H9 (cell line): ENCODE measurements around the gene USP20. TPM values are rescaled to one million over a fixed set of nuclear protein-coding genes. Genes with fewer than 3 reads are reported as not detected.

Experiments
- DNase-seq: peaks from one replicate; pipeline ENCODE4 v3.0.0-alpha.2; 2017
- H2AFZ ChIP-seq: one replicate; pipeline ENCODE4 v1.6.1; 2013; ENCODE audit warnings: mild to moderate bottlenecking, low read length, control low read depth, moderate library complexity
- H2AK5ac ChIP-seq: 2 replicates; pipeline ENCODE4 v1.6.1; 2013; ENCODE audit warnings: low read length, control low read depth, mixed read lengths; ENCODE audit not compliant: insufficient read length
- H2BK120ac ChIP-seq: one replicate; pipeline ENCODE4 v1.6.1; 2013; ENCODE audit warnings: low read depth, mild to moderate bottlenecking, low read length, control low read depth, inconsistent platforms; ENCODE audit not compliant: poor library complexity, severe bottlenecking
- H2BK12ac ChIP-seq: 2 replicates; pipeline ENCODE4 v1.6.1; 2013; ENCODE audit warnings: low read length, control low read depth, mixed read lengths, low read depth; ENCODE audit not compliant: insufficient read length
- H2BK15ac ChIP-seq: 2 replicates; pipeline ENCODE4 v1.6.1; 2013; ENCODE audit warnings: low read depth, low read length, control low read depth
- H2BK20ac ChIP-seq: one replicate; pipeline ENCODE4 v1.6.1; 2013; ENCODE audit warnings: low read depth, mild to moderate bottlenecking, low read length, control low read depth, inconsistent platforms; ENCODE audit not compliant: poor library complexity, severe bottlenecking
- H2BK5ac ChIP-seq: 2 replicates; pipeline ENCODE4 v1.6.1; 2013; ENCODE audit warnings: low read length, control low read depth, mixed read lengths; ENCODE audit not compliant: insufficient read length
- H3K14ac ChIP-seq: 2 replicates; pipeline ENCODE4 v1.6.1; 2013; ENCODE audit warnings: low read length, control low read depth; ENCODE audit not compliant: insufficient read depth
- H3K18ac ChIP-seq: 2 replicates; pipeline ENCODE4 v1.6.1; 2013; ENCODE audit warnings: low read depth, mild to moderate bottlenecking, mixed read lengths, low read length, control low read depth; ENCODE audit not compliant: insufficient read length
- H3K23ac ChIP-seq: 2 replicates; pipeline ENCODE4 v1.6.1; 2013; ENCODE audit warnings: low read length, control low read depth, mixed read lengths, low read depth; ENCODE audit not compliant: insufficient read length
- H3K23me2 ChIP-seq: 2 replicates; pipeline ENCODE4 v1.6.1; 2013; ENCODE audit warnings: low read depth, mild to moderate bottlenecking, mixed read lengths, low read length, control low read depth; ENCODE audit not compliant: insufficient read length, poor library complexity, severe bottlenecking
- H3K27ac ChIP-seq: 2 replicates; pipeline ENCODE4 v1.5.1; 2013; ENCODE audit warnings: low read length, control low read depth, mixed read lengths, low read depth; ENCODE audit not compliant: insufficient read length
- H3K27me3 ChIP-seq: 2 replicates; pipeline ENCODE4 v1.6.1; 2013; ENCODE audit warnings: low read length, control low read depth, inconsistent platforms; ENCODE audit not compliant: insufficient read depth
- H3K4ac ChIP-seq: 2 replicates; pipeline ENCODE4 v1.6.1; 2013; ENCODE audit warnings: low read depth, mild to moderate bottlenecking, control low read depth, inconsistent platforms, low read length, moderate library complexity
- H3K4me1 ChIP-seq: 2 replicates; pipeline ENCODE4 v1.6.1; 2013; ENCODE audit warnings: low read length, control low read depth, inconsistent platforms; ENCODE audit not compliant: insufficient read depth
- H3K4me2 ChIP-seq: 2 replicates; pipeline ENCODE4 v1.6.1; 2013; ENCODE audit warnings: low read length, control low read depth, mixed read lengths; ENCODE audit not compliant: insufficient read length, insufficient read depth
- H3K56ac ChIP-seq: 2 replicates; pipeline ENCODE4 v1.6.1; 2013; ENCODE audit warnings: low read depth, mild to moderate bottlenecking, mixed read lengths, low read length, control low read depth; ENCODE audit not compliant: insufficient read length
- H3K79me1 ChIP-seq: 2 replicates; pipeline ENCODE4 v1.6.1; 2013; ENCODE audit warnings: low read depth, mild to moderate bottlenecking, moderate library complexity, low read length, control low read depth, inconsistent platforms; ENCODE audit not compliant: insufficient read depth, poor library complexity, severe bottlenecking
- H3K79me2 ChIP-seq: 2 replicates; pipeline ENCODE4 v1.6.1; 2013; ENCODE audit warnings: low read length, control low read depth, inconsistent platforms; ENCODE audit not compliant: insufficient read depth
- H3K9ac ChIP-seq: 2 replicates; pipeline ENCODE4 v1.6.1; 2013; ENCODE audit warnings: low read length, control low read depth, mixed read lengths; ENCODE audit not compliant: insufficient read length; ENCODE audit errors: extremely low read depth
- H3K9me3 ChIP-seq: one replicate; pipeline ENCODE4 v1.6.1; 2013; ENCODE audit warnings: low read depth, low read length, inconsistent platforms; ENCODE audit not compliant: control insufficient read depth
- H3T11ph ChIP-seq: one replicate; pipeline ENCODE4 v1.6.1; 2013; ENCODE audit warnings: mild to moderate bottlenecking, low read length, control low read depth, inconsistent platforms
- H4K20me1 ChIP-seq: one replicate; pipeline ENCODE4 v1.6.1; 2013; ENCODE audit not compliant: control insufficient read depth, insufficient read length, insufficient read depth
- H4K5ac ChIP-seq: 2 replicates; pipeline ENCODE4 v1.6.1; 2013; ENCODE audit warnings: low read depth, mild to moderate bottlenecking, mixed read lengths, low read length, control low read depth; ENCODE audit not compliant: insufficient read length
- H4K8ac ChIP-seq: replicated peaks from 2 replicates; pipeline ENCODE4 v1.6.1; 2013; ENCODE audit warnings: low read length, control low read depth, mixed read lengths, low read depth; ENCODE audit not compliant: insufficient read length
- H4K91ac ChIP-seq: 2 replicates; pipeline ENCODE4 v1.6.1; 2013; ENCODE audit warnings: low read depth, mild to moderate bottlenecking, moderate library complexity, mixed read lengths, low read length, control low read depth; ENCODE audit not compliant: insufficient read length
- H3K27ac Mint-ChIP-seq, 3 experiments: 2 replicates in 2 of 3; 3 replicates in 1 of 3; pipeline ENCODE4 v1.8.0; 2020 to 2021; ENCODE audit warnings: mixed read lengths in 3 of 3, mild to moderate bottlenecking in 1 of 3, moderate library complexity in 1 of 3
- H3K27me3 Mint-ChIP-seq: 2 replicates; pipeline ENCODE4 v1.8.0; 2021; ENCODE audit warnings: low read depth, mild to moderate bottlenecking, moderate library complexity, mixed read lengths
- H3K36me3 Mint-ChIP-seq, 3 experiments: 2 replicates in 2 of 3; 3 replicates in 1 of 3; pipeline ENCODE4 v1.8.0; 2020 to 2021; ENCODE audit warnings: low read depth in 3 of 3, mixed read lengths in 3 of 3; ENCODE audit not compliant: insufficient read depth in 1 of 3
- H3K4me1 Mint-ChIP-seq, 2 experiments: 2 replicates each; pipeline ENCODE4 v1.8.0; 2020; ENCODE audit warnings: mixed read lengths in 2 of 2
- H3K4me3 Mint-ChIP-seq, 2 experiments: 2 replicates in 1 of 2; 3 replicates in 1 of 2; pipeline ENCODE4 v1.8.0; 2020 to 2021; ENCODE audit warnings: mild to moderate bottlenecking in 2 of 2, mixed read lengths in 2 of 2, moderate library complexity in 1 of 2
- H3K9me3 Mint-ChIP-seq, 2 experiments: 2 replicates in 1 of 2; 3 replicates in 1 of 2; pipeline ENCODE4 v1.8.0; 2020; ENCODE audit warnings: mild to moderate bottlenecking in 2 of 2, mixed read lengths in 2 of 2, moderate library complexity in 1 of 2
- whole genome bisulfite sequencing: extraction: QIAGEN DNeasy Blood & Tissue Kit; methylation state at CpG from one replicate; pipeline ENCODE4 v1.1.7; 2013; ENCODE audit warnings: missing lambda C conversion rate, low lambda C conversion rate, mixed read lengths; ENCODE audit not compliant: insufficient read length; ENCODE audit errors: extremely low coverage; 5-methylcytosine and 5-hydroxymethylcytosine counted together
- total RNA-seq: library from RNA; stranded (reverse); gene quantifications from 2 replicates; pipeline ENCODE4 v1.2.1, GENCODE V29; 2021
- TF ChIP-seq, protein P1 (sequence below): fragments of 200-600 bp; sonication (generic); conservative IDR thresholded peaks from 3 replicates; pipeline ENCODE4 v1.8.0; 2021; ENCODE audit warnings: antibody characterized with exemption, mild to moderate bottlenecking

USP20 gene
- total RNA-seq, 1 experiment from 2014 or later, result 20.9 TPM

DNA sequence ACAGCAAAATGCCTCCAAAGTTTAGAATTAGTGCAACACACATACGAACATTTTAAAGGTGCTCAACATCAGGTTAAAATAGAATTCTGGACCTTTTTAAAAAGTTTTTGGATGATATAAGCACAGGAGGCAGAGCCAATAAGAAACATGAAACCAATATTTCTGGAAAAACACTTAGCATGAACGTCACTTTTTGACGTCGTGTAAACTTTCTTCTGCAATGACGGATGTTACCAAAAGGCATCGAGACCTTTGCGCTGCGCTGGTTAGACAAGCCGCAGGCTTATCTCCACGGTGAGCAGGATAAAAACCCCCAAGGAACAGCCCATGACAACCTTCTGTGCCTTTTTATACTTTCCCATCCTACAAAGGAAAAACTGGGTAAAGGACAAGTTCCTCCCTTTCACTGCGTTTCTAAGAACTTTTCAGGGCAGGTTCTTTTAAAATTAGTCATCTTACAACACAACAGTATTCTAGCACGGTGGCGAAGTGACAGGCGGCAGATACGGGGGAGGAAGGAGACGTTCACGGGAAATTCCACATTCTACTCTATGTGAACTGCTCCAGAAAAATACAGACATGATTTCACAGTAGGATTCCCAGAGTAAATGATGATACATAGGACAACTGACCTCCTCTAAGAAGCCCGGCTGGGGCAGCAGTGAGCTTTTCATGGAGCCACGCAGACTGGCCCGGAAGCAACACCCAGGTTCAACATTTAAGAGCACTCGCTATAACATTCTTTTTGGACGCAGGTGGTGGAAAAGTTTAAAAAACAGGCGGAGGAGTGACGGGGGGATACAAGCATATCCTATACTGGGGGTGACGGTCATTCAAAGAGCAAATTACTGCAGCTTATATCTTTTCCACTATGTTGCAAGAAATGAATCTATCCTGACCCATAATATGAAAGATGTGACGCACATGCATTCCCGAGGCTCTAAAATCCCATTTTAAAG, 52.4 kb downstream of the USP20 start:
- peaks cover 52 to 58% of the 10 kb centered on the region in 2 experiments for H3K4me1 Mint-ChIP-seq
- Histone ChIP-seq H3K4me2 (no peak overlapping the region), H2AK5ac (no peak overlapping the region), H4K5ac (no peak overlapping the region), H2AFZ (no peak overlapping the region), H3K27ac (no peak overlapping the region), H3K79me1 (no peaks in the 10 kb centered on the region), H3K14ac (no peak overlapping the region), H3K4ac (no peak overlapping the region), H2BK15ac (no peak overlapping the region), H3K4me1 (peaks cover 6% of the 10 kb centered on the region; the same call in 1 of the 2 replicates), H2BK120ac (no peak overlapping the region), H3T11ph (no peak overlapping the region), H3K18ac (no peak overlapping the region), H2BK5ac (no peak overlapping the region), H3K9ac (no peak overlapping the region), H3K27me3 (no peaks in the 10 kb centered on the region), H4K91ac (no peak overlapping the region), H3K23ac (no peak overlapping the region), H3K56ac (no peak overlapping the region), H3K79me2 (no peaks in the 10 kb centered on the region), H3K9me3 (no peaks in the 10 kb centered on the region), H2BK20ac (no peak overlapping the region), H3K23me2 (no peaks in the 10 kb centered on the region), H4K8ac (no peak overlapping the region), H4K20me1 (no peaks in the 10 kb centered on the region), H2BK12ac (no peak overlapping the region)
- WGBS, result no CpG with 5 or more reads among the region's 27 CpGs
- no peaks in the 10 kb centered on the region for H3K9me3 Mint-ChIP-seq
- H3K27ac Mint-ChIP-seq, result peak overlapping the region; percentile 14 to 37 (median 32); a peak in 1 of 7 replicates
- DNase-seq, result no peak
- TF ChIP-seq, protein P1, sequence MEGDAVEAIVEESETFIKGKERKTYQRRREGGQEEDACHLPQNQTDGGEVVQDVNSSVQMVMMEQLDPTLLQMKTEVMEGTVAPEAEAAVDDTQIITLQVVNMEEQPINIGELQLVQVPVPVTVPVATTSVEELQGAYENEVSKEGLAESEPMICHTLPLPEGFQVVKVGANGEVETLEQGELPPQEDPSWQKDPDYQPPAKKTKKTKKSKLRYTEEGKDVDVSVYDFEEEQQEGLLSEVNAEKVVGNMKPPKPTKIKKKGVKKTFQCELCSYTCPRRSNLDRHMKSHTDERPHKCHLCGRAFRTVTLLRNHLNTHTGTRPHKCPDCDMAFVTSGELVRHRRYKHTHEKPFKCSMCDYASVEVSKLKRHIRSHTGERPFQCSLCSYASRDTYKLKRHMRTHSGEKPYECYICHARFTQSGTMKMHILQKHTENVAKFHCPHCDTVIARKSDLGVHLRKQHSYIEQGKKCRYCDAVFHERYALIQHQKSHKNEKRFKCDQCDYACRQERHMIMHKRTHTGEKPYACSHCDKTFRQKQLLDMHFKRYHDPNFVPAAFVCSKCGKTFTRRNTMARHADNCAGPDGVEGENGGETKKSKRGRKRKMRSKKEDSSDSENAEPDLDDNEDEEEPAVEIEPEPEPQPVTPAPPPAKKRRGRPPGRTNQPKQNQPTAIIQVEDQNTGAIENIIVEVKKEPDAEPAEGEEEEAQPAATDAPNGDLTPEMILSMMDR, result no peak
- H3K4me3 Mint-ChIP-seq, result no peak overlapping the region; a peak in 1 of 5 replicates
- H3K27me3 Mint-ChIP-seq, result no peaks in the 10 kb centered on the region
- peaks cover 0 to 4% (median 3%) of the 10 kb centered on the region in 3 experiments; a peak in 5 of 7 replicates for H3K36me3 Mint-ChIP-seq
